AG09319 (cell line): Measurements from ENCODE around the gene TLCD5.

ENCODE experiments used
- DNase-seq: peaks from one replicate; pipeline ENCODE4 v3.0.0-alpha.2; 2010; ENCODE audit warnings: low read depth; ENCODE audit errors: extremely low read depth
- CTCF ChIP-seq: IDR thresholded peaks from 2 replicates; pipeline ENCODE4 v1.5.1; 2011; ENCODE audit warnings: low read depth, mild to moderate bottlenecking, inconsistent platforms, low read length, moderate library complexity

TLCD5 gene

GRCh38 chr11:120308081-120308480, 17.0 kb upstream of the TLCD5 start:
- no peak for DNase-seq
- no peak for TF ChIP-seq CTCF

GRCh38 chr11:120310870-120311269, 14.2 kb upstream of the TLCD5 start:
- TF ChIP-seq CTCF, result no peak
- no peak for DNase-seq

- TF ChIP-seq CTCF, result no peak
- no peak for DNase-seq
These were observed 10.2 kb upstream of the TLCD5 start for GRCh38 chr11:120314861-120315260.

- no peak for TF ChIP-seq CTCF
- no peak for DNase-seq
These were observed 8.0 kb upstream of the TLCD5 start for GRCh38 chr11:120316880-120317688.

GRCh38 chr11:120317689-120318480, 7.2 kb upstream of the TLCD5 start:
- no peak for DNase-seq
- no peak for TF ChIP-seq CTCF

- TF ChIP-seq CTCF, result no peak
- no peak for DNase-seq
These were observed 6.2 kb upstream of the TLCD5 start for GRCh38 chr11:120318906-120319305.

- no peak for TF ChIP-seq CTCF
- no peak for DNase-seq
These were observed 1.1 kb downstream of the TLCD5 start for GRCh38 chr11:120326228-120326627.
